SK-N-MC (cell line): ENCODE measurements around the gene NKPD1.

Source experiments
- DNase-seq: peaks from one replicate; pipeline ENCODE4 v3.0.0-alpha.2; 2011; ENCODE audit warnings: low read depth, low spot score
- H3K27ac ChIP-seq: fragments of 200-600 bp; sonication (generic); 2 replicates; pipeline ENCODE4 v1.5.1; 2016; ENCODE audit warnings: mixed run types
- H3K36me3 ChIP-seq: fragments of 200-600 bp; sonication (generic); 2 replicates; pipeline ENCODE4 v1.6.1; 2017; ENCODE audit warnings: antibody characterized with exemption, low read length, mixed read lengths; ENCODE audit not compliant: insufficient read depth
- H3K4me3 ChIP-seq: fragments of 200-600 bp; sonication (generic); 2 replicates; pipeline ENCODE4 v1.5.1; 2016
- H3K9ac ChIP-seq: fragments of 200-600 bp; sonication (generic); 2 replicates; pipeline ENCODE4 v1.8.0; 2017; ENCODE audit warnings: mixed run types, mixed read lengths; ENCODE audit not compliant: insufficient read length
- H3K9me3 ChIP-seq: fragments of 200-600 bp; sonication (generic); 2 replicates; pipeline ENCODE4 v1.6.1; 2017; ENCODE audit warnings: low read depth, mild to moderate bottlenecking, antibody characterized with exemption, low read length, moderate library complexity, mixed read lengths
- EZH2 ChIP-seq: fragments of 200-600 bp; sonication (generic); IDR thresholded peaks from one replicate; pipeline ENCODE4 v1.6.1; 2017; ENCODE audit warnings: antibody characterized with exemption
- FOXP2 ChIP-seq: optimal IDR thresholded peaks from 2 replicates; pipeline ENCODE3; 2011; ENCODE audit warnings: mild to moderate bottlenecking, moderate library complexity; ENCODE audit not compliant: insufficient read depth; ENCODE audit errors: extremely low read length, control extremely low read depth
- POLR2AphosphoS5 ChIP-seq: IDR thresholded peaks from 2 replicates; pipeline ENCODE4 v1.6.1; 2012; ENCODE audit warnings: mild to moderate bottlenecking, low read depth, low read length, borderline replicate concordance

Gene NKPD1

GRCh38 chr19:45128806-45129205, 32.0 kb downstream of the NKPD1 start:
- H3K9ac ChIP-seq, result no peak overlapping the region
- no peak for DNase-seq
- H3K36me3 ChIP-seq, result no peaks in the 10 kb centered on the region
- no peak overlapping the region for H3K27ac ChIP-seq
- TF ChIP-seq POLR2AphosphoS5, result no peak
- TF ChIP-seq FOXP2, result no peak
- no peak for TF ChIP-seq EZH2
- H3K9me3 ChIP-seq, result no peaks in the 10 kb centered on the region
- H3K4me3 ChIP-seq, result no peak overlapping the region

- Histone ChIP-seq H3K4me3 (no peak overlapping the region), H3K27ac (no peak overlapping the region), H3K9ac (no peak overlapping the region), H3K9me3 (no peaks in the 10 kb centered on the region), H3K36me3 (no peaks in the 10 kb centered on the region)
- DNase-seq, result no peak
- TF ChIP-seq EZH2 (no peak), POLR2AphosphoS5 (no peak), FOXP2 (no peak)
Observed at GRCh38 chr19:45128146-45128545, 32.6 kb downstream of the NKPD1 start.

GRCh38 chr19:45126654-45127053, 34.1 kb downstream of the NKPD1 start:
- no peak overlapping the region for H3K4me3 ChIP-seq
- DNase-seq, result no peak
- no peak overlapping the region for H3K9ac ChIP-seq
- no peaks in the 10 kb centered on the region for H3K9me3 ChIP-seq
- TF ChIP-seq EZH2 (no peak), FOXP2 (no peak), POLR2AphosphoS5 (no peak)
- no peaks in the 10 kb centered on the region for H3K36me3 ChIP-seq
- H3K27ac ChIP-seq, result no peak overlapping the region

GRCh38 chr19:45125975-45126493, 34.7 kb downstream of the NKPD1 start:
- DNase-seq, result no peak
- no peaks in the 10 kb centered on the region for H3K9me3 ChIP-seq
- TF ChIP-seq FOXP2, result no peak
- no peak for TF ChIP-seq EZH2
- TF ChIP-seq POLR2AphosphoS5, result no peak

GRCh38 chr19:45125360-45125759, 35.4 kb downstream of the NKPD1 start:
- no peak overlapping the region for H3K4me3 ChIP-seq
- H3K27ac ChIP-seq, result no peak overlapping the region
- no peak for DNase-seq

More at GRCh38 chr19:45125975-45126493, 34.7 kb downstream of the NKPD1 start:
- Histone ChIP-seq H3K36me3 (no peaks in the 10 kb centered on the region), H3K4me3 (no peak overlapping the region), H3K27ac (no peak overlapping the region), H3K9ac (no peak overlapping the region)

GRCh38 chr19:45124021-45124420, 36.8 kb downstream of the NKPD1 start:
- no peak overlapping the region for H3K9ac ChIP-seq
- H3K36me3 ChIP-seq, result no peaks in the 10 kb centered on the region
- no peaks in the 10 kb centered on the region for H3K9me3 ChIP-seq
- TF ChIP-seq FOXP2, result no peak
- TF ChIP-seq EZH2, result no peak
- DNase-seq, result no peak
- peak overlapping the region; percentile 6; the same call in 1 of the 2 replicates for H3K4me3 ChIP-seq
- H3K27ac ChIP-seq, result peak overlapping the region; percentile 85

More at GRCh38 chr19:45125360-45125759, 35.4 kb downstream of the NKPD1 start:
- TF ChIP-seq POLR2AphosphoS5, result no peak
- TF ChIP-seq FOXP2, result no peak
- no peak for TF ChIP-seq EZH2
- Histone ChIP-seq H3K9ac (no peak overlapping the region), H3K36me3 (no peaks in the 10 kb centered on the region), H3K9me3 (no peaks in the 10 kb centered on the region)

- Histone ChIP-seq H3K4me3 (peak overlapping the region; percentile 15; the same call in 1 of the 2 replicates), H3K27ac (peak overlapping the region; percentile 85), H3K9me3 (no peaks in the 10 kb centered on the region), H3K36me3 (no peaks in the 10 kb centered on the region), H3K9ac (no peak overlapping the region)
- DNase-seq, result peak; percentile 91
- TF ChIP-seq EZH2 (no peak), FOXP2 (no peak), POLR2AphosphoS5 (no peak)
Observed at GRCh38 chr19:45123440-45123850, 37.3 kb downstream of the NKPD1 start.

- H3K9me3 ChIP-seq, result no peaks in the 10 kb centered on the region
- H3K27ac ChIP-seq, result peak overlapping the region; percentile 85
- H3K36me3 ChIP-seq, result no peaks in the 10 kb centered on the region
- DNase-seq, result no peak
- H3K9ac ChIP-seq, result no peak overlapping the region
- TF ChIP-seq POLR2AphosphoS5 (no peak), EZH2 (no peak), FOXP2 (no peak)
- no peak overlapping the region for H3K4me3 ChIP-seq
Observed at GRCh38 chr19:45122832-45123231, 38.0 kb downstream of the NKPD1 start.

- Histone ChIP-seq H3K27ac (no peak overlapping the region), H3K4me3 (no peak overlapping the region), H3K9me3 (no peaks in the 10 kb centered on the region), H3K9ac (no peak overlapping the region), H3K36me3 (no peaks in the 10 kb centered on the region)
- DNase-seq, result no peak
- TF ChIP-seq EZH2 (no peak), FOXP2 (no peak), POLR2AphosphoS5 (no peak)
Observed at GRCh38 chr19:45121827-45122345, 38.9 kb downstream of the NKPD1 start.
